BE2C (cell line): ENCODE measurements around the gene TENM4.
"Not testable (repeated sequence)": the region's sequence is repeated elsewhere in the genome, so short reads cannot be mapped to it uniquely, and the experiment has no call there.

Source experiments
- DNase-seq: peaks from one replicate; pipeline ENCODE4 v3.0.0-alpha.2; 2020
- H3K27me3 ChIP-seq: fragments of 250-450 bp; sonication (Bioruptor Pico); 2 replicates; pipeline ENCODE4 v1.5.1; 2020; ENCODE audit warnings: mild to moderate bottlenecking
- H3K36me3 ChIP-seq: fragments of 250-450 bp; sonication (Bioruptor Pico); 2 replicates; pipeline ENCODE4 v1.5.1; 2020; ENCODE audit warnings: mild to moderate bottlenecking
- H3K4me1 ChIP-seq: fragments of 250-450 bp; sonication (Bioruptor Pico); 2 replicates; pipeline ENCODE4 v1.5.1; 2020
- H3K4me3 ChIP-seq: 2 replicates; pipeline ENCODE4 v1.5.1; 2011; ENCODE audit warnings: low read depth, low read length
- H3K9me3 ChIP-seq: fragments of 250-450 bp; sonication (Bioruptor Pico); 2 replicates; pipeline ENCODE4 v1.5.1; 2020
- CTCF ChIP-seq: IDR thresholded peaks from 2 replicates; pipeline ENCODE4 v1.5.1; 2012; ENCODE audit warnings: mild to moderate bottlenecking, low read depth, low read length

TENM4 gene

DNA sequence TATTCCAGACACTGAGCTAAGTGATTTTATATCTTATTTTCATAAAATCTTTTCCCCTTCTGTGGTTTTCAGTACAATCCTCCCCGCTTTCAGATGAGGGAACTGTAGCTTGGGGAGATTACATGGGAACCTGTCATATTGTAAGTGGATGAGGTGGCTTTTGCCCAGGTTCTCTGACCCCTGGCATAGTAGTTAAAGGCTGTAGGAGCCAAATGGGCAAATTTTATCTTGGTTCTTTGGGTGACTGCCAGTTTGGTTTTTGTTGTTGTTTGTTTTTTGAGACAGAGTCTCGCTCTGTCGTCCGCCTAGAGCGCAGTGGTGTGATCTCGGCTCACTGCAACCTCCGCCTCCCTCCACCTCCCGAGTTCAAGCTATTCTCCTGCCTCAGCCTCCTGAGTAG is 454.5 kb downstream of the TENM4 start:
- no peak for TF ChIP-seq CTCF
- H3K36me3 ChIP-seq: no peaks in the 10 kb centered on the region
- no peak for DNase-seq
- no peaks in the 10 kb centered on the region for H3K9me3 ChIP-seq
- H3K27me3 ChIP-seq: no peaks in the 10 kb centered on the region
- H3K4me3 ChIP-seq: no peak overlapping the region
- H3K4me1 ChIP-seq: peaks cover 19% of the 10 kb centered on the region

- DNase-seq: no peak
- H3K4me3 ChIP-seq: no peak overlapping the region
- no peaks in the 10 kb centered on the region for H3K27me3 ChIP-seq
- no peaks in the 10 kb centered on the region for H3K9me3 ChIP-seq
- no peak for TF ChIP-seq CTCF
- no peaks in the 10 kb centered on the region for H3K36me3 ChIP-seq
- peaks cover 22% of the 10 kb centered on the region for H3K4me1 ChIP-seq
Measured at GRCh38 chr11:78985663-78986062, 455.2 kb downstream of the TENM4 start.

DNA sequence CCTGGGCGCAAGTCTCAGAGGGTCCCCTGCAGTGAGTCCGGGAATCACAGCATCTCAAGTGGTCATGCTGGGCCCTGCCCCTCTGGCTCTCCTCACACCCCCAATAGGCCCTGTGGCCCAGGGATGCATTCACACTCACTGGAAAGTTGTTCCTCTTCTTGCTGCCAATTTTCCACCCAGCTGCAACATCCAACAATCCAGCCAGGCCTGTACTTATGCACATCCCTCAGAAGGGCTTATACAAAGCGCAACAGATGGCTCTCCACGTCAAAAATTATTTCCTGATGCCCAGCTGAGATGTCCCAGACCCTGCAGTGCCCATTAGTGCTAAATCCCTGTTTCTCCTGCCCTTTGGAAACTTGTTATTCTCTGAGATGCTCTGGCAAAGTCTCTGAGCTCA is 458.4 kb downstream of the TENM4 start:
- Histone ChIP-seq H3K36me3 (no peaks in the 10 kb centered on the region), H3K4me1 (peaks cover 37% of the 10 kb centered on the region), H3K4me3 (no peak overlapping the region), H3K9me3 (no peaks in the 10 kb centered on the region), H3K27me3 (no peaks in the 10 kb centered on the region)
- TF ChIP-seq CTCF: no peak
- DNase-seq: peak; percentile 84

DNA sequence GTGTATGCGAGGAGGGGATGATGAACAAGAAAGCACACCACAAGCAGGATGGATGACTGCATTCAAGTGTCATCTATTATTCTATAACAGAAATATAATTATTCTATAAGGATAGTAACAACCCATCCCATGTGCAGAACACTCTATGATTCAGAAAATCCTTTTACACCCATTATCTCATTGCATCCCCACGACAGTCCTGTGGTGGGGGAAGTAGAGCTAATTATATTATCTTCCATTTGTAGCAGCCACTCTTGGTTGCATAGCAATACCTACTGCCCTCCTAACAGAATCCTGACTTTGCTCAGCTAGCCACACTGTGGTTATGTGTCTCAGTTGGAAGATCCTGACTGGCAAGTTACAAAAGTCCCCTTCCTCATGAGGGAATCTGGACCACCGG is 459.7 kb downstream of the TENM4 start:
- H3K9me3 ChIP-seq: no peaks in the 10 kb centered on the region
- no peaks in the 10 kb centered on the region for H3K36me3 ChIP-seq
- TF ChIP-seq CTCF: no peak
- H3K27me3 ChIP-seq: no peaks in the 10 kb centered on the region
- peaks cover 37% of the 10 kb centered on the region for H3K4me1 ChIP-seq
- peak; percentile 60 for DNase-seq
- no peak overlapping the region for H3K4me3 ChIP-seq

DNA sequence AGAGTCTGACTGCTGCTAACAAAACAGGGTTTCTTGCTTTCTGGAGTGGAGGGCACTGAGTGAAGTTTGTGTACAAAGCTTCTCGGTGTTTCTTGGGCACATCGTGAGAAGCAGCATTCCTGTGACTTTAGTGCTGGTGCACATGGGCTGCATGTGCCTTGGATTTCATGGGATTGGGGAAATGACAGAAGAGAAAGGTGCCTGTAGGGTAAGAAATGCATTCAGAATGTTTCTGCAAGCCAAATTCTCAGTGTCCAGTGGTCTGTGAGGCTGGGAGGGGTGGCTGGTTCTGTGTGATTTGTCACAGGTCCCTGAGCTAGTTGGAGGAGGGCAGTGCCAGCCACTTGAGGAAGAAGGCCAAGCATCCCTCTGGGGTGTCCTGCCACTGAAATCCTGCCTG is 462.0 kb downstream of the TENM4 start:
- Histone ChIP-seq H3K36me3 (no peaks in the 10 kb centered on the region), H3K9me3 (no peaks in the 10 kb centered on the region), H3K4me3 (no peak overlapping the region), H3K4me1 (peaks cover 37% of the 10 kb centered on the region), H3K27me3 (no peaks in the 10 kb centered on the region)
- DNase-seq: no peak
- no peak for TF ChIP-seq CTCF

DNA sequence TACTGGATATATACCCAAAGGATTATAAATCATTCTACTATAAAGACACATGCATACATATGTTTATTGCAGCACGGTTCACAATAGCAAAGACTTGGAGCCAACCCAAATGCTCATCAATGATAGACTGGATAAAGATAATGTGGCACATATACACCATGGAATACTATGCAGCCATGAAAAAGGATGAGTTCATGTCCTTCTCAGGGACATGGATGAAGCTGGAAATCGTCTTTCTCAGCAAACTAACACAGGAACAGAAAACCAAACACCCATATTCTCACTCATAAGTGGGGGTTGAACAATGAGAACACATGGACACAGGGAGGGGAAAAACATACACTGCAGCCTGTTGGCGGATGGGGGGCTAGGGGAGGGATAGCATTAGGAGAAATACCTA is 463.0 kb downstream of the TENM4 start:
- H3K4me3 ChIP-seq, H3K27me3 ChIP-seq, H3K9me3 ChIP-seq, DNase-seq, H3K36me3 ChIP-seq: not testable (repeated sequence)
- H3K4me1 ChIP-seq: peaks cover 31% of the 10 kb centered on the region

DNA sequence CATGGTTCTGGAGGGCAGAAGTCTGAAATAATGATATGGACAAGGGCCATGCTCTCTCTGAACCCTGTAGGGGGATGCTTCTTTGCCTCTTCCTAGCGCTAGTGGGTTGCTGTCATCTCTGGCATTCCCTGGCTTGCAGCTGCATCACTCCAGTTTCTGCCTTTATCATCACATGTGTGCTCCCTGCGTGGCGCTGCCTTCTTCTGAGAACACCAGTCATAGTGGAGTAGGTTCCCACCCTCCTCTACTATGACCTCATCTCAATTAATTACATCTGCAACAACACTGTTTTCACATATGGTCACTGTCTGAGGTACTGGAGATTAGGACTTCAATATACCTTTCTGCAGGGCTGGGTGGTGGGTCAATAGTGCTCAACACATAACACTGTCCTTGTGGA is 463.8 kb downstream of the TENM4 start:
- Histone ChIP-seq H3K27me3 (no peaks in the 10 kb centered on the region), H3K4me1 (peaks cover 25% of the 10 kb centered on the region), H3K9me3 (no peaks in the 10 kb centered on the region), H3K36me3 (no peaks in the 10 kb centered on the region), H3K4me3 (no peak overlapping the region)
- no peak for TF ChIP-seq CTCF
- DNase-seq: peak; percentile 31
